Fibroblast of the aortic adventitia (primary cell): Measurements from ENCODE around the gene PHTF2. TPM values are rescaled to one million over a fixed set of nuclear protein-coding genes. Genes with fewer than 3 reads are reported as not detected.

Experiments used
- DNase-seq: peaks from one replicate; pipeline ENCODE4 v3.0.0-alpha.2; 2010; ENCODE audit warnings: low read depth
- H3K4me3 ChIP-seq: 2 replicates; pipeline ENCODE4 v1.5.1; 2011; ENCODE audit warnings: low read depth, mild to moderate bottlenecking, control low read depth, low read length, moderate library complexity
- CTCF ChIP-seq: IDR thresholded peaks from 2 replicates; pipeline ENCODE4 v1.5.1; 2011; ENCODE audit warnings: mild to moderate bottlenecking, low read length, control low read depth, inconsistent platforms; ENCODE audit not compliant: insufficient read depth
- total RNA-seq: library from RNA; depleted of rRNA; stranded (reverse); fragments of >200 nt; gene quantifications from 2 replicates; pipeline ENCODE4 v1.2.3, GENCODE V29; 2012; ENCODE audit warnings: low replicate concordance

PHTF2 gene
- total RNA-seq: 17.4 and 47.5 TPM in 2 replicates

DNA sequence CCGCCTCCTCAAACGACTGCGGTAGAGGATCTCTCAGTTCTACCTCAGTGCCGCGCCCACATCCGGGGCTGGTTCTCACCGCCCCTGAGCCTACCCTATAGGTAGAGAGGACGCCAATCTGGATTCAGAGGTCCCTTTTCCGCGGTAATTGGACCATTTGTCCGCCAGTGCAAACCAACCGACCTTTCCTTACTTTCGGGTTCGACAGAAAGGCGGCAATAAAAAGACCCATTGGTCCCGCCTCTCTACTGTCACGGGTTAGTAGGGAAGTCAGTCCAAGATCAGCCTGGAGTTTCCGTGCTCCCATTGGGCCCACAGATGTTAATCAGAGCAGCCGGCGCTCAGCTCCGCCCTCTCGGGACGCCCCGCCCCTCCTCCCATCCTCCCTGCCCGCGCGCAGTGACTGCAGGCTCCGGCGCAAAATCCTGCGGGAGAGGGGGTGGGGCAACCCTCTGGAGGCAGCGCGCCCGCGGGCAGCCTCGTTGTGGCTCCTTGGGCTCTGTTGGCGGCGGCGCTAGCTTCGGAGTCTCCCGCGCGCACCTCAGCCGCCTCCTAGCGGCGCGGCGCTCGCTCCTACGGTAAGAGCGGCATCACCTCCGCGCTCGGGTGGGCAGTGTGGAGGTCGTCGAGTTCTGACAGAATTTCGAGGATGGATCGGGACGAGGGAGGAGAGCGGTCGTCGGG lies at the start of gene PHTF2, which contains the start of gene TMEM60:
PHTF2 (plus strand) TSS at position 380 of the 684 bp plus-strand sequence.
TMEM60 (minus strand) TSS at position 41 of the 684 bp plus-strand sequence. CDS start 4,061 bp downstream, outside the sequence.
- DNase-seq: peak; percentile 100
- H3K4me3 ChIP-seq: peak within 1 kb of the TSS; percentile 90
- TF ChIP-seq CTCF: peak; percentile 68

DNA sequence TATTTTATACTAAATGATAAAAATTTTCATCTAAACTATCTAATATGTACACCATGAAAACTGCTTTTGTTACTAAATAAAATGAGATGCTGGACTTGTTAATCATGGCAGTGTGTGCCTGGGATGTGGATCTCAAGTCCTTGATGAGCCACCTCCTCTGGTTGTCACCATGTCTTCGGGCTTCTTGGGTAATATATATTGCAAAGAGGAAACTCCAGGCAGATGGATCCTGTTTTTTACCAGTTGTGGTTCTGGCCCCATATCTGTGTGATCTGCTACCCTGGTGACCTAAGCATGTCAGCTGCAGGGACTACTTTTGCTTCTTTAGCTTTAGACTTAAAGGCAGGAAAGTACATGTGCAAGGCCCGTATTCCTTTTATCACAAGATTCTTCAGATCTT lies 46.6 kb upstream of the PHTF2 start:
- H3K4me3 ChIP-seq: no peak overlapping the region
- TF ChIP-seq CTCF: no peak
- no peak for DNase-seq

GRCh38 chr7:77753173-77753572 lies 45.4 kb upstream of the PHTF2 start:
- no peak overlapping the region for H3K4me3 ChIP-seq
- DNase-seq: no peak
- TF ChIP-seq CTCF: no peak

- TF ChIP-seq CTCF: no peak
- H3K4me3 ChIP-seq: no peak overlapping the region
- DNase-seq: no peak
These were observed 41.0 kb upstream of the PHTF2 start for GRCh38 chr7:77757589-77757988.

- peak; percentile 85 for DNase-seq
- TF ChIP-seq CTCF: peak; percentile 72
- H3K4me3 ChIP-seq: no peak overlapping the region
These were observed 39.2 kb upstream of the PHTF2 start for GRCh38 chr7:77759294-77759889.

DNA sequence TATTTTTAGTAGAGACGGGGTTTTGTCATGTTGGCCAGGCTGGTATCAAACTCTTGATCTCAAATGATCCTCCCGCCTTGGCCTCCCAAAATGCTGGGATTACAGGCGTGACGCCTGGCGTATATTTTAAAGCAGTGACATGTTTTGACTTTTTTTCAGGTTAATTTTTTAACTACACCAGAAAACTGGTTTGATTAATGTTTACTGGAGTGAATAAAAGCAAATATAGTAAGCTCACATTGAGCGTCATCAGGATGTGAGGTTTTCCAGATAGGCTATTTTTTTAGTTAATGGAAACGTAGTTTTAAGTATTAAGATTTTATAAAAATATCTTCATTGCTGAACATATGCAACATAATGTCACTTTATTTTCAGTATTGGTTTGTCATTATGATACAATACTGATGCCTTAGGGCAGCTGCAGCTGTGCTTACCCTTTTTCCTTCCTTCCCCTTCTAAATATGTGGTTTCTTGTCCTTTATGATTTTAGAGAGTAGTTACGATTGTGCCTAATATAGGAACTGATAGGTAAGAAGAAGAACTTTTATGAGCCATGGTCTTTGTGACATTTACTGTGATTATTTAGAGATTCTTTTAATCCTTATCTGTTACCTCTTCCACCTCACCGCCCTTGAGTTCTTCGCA lies 37.6 kb upstream of the PHTF2 start:
- H3K4me3 ChIP-seq: no peak overlapping the region
- no peak for TF ChIP-seq CTCF
- no peak for DNase-seq
